GM19035 (cell line): ENCODE measurements around the gene MRPL20.
"Not testable (repeated sequence)": the region's sequence is repeated elsewhere in the genome, so short reads cannot be mapped to it uniquely, and the experiment has no call there.

Experiments used
- ATAC-seq: cut with Tn5 transposase; IDR thresholded peaks from one replicate; pipeline ENCODE4 v1.9.1; 2021; ENCODE audit not compliant: unreplicated experiment

The MRPL20 gene

DNA sequence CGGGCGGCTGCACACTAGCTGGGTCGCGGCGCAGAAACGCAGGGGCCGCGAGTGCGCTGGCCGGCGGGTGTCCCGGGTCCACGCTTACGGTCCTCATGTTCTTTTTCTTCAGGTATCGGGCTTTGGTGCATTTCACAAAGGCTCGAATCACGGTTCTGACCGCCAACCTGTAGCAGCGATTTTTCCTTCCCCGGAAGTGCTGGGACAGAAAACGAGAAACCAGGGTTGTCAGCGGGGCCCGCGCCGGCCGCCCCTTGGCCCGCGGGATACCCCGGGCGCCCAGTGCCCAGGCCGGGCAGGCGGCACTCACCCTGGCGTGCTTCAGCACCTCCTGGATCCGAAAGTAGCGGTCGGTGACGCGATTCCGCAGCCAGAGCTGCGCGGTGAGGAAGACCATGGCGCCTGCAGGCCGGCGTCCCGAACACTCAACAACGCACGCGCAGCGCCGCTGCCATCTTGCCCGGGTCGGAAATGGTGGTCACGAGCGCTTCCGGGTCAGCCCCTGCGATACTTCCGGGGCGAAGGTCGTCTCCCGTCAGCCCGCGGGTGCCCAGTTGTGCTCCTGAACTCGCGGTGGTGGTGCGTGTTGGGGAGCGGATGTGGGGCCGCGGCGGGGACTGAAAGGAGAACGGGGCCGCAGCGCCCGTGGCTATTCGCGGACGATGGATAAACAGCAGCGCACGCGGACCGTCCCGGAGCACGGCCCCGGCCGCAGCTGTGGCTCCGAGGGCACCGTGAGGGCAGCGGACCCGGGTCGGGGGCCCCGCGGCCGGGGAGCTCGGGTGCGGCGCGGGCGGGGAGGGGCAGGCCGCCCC lies at the start of gene MRPL20:
Gene MRPL20 (minus strand): TSS at position 473 of the 815 bp plus-strand sequence. CDS start 76 bp downstream, at position 397.
- peak; percentile 94 for ATAC-seq

DNA sequence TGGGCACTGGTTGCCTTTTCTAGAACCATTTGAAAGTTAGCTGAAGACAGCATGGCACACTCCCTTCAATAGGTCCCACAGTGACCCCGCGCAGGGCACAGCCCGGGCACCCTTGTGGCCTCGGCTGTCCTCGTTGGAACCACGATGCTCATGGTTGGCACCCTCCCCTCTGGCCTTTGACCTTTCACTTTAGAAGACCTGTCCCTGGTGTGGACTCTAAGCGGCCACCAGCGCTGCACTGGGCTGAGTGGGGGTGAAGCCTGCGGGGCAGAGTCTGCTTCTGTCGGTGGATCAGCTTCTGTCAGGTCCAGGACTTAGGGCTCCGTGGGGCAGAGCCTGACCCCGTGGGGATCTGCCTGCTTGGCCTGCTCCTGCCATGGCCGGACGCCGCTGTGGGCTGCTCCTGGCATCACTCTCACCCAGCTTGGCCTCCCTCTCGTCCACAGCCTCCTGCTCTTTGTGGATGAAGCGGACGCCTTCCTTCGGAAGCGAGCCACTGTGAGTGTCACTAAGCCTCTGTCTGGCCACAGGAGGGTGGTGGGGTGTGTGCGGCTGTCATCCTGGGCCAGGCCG lies 49.7 kb upstream of the MRPL20 start:
- ATAC-seq: not testable (repeated sequence)

DNA sequence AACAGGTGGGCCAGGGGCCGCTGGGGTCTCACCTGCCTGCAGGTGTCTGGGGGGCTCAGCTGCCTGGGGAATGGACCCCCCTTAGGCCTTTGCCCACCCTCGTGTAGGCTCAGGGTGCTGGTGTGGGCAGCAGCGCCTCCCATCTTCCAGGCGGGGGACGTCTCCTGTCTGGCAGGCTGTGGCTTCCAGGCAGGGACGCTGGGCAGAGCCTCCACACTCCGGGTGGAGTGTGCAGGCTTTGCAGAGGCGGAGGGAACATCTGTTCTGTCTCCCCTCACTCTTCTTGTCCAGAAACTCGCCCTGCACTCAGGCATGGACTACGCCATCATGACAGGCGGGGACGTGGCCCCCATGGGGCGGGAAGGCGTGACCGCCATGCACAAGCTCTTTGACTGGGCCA lies 48.8 kb upstream of the MRPL20 start:
- ATAC-seq: not testable (repeated sequence)

DNA sequence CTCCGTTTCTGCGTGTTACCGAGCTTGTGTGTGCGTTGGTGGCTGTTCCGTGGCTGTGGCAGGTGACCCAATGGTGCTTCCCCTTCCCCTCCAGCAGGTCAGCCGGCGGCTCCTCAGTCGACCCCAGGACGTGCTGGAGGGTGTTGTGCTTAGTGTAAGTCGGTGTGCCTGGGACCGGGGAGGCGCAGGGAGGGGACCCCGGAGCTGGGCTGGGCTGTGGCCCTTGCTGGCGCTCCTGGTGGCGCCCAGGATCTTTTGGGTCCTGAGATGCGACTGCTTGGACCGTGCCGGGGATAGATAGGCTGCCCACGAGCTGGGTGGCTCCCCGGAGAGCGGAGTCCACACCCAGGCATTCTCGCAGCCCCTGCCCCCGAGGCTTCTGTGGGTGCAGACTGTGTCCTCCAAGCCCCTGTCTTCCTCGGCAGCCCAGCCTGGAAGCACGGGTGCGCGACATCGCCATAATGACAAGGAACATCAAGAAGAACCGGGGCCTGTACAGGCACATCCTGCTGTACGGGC lies 48.3 kb upstream of the MRPL20 start:
- no peak for ATAC-seq

DNA sequence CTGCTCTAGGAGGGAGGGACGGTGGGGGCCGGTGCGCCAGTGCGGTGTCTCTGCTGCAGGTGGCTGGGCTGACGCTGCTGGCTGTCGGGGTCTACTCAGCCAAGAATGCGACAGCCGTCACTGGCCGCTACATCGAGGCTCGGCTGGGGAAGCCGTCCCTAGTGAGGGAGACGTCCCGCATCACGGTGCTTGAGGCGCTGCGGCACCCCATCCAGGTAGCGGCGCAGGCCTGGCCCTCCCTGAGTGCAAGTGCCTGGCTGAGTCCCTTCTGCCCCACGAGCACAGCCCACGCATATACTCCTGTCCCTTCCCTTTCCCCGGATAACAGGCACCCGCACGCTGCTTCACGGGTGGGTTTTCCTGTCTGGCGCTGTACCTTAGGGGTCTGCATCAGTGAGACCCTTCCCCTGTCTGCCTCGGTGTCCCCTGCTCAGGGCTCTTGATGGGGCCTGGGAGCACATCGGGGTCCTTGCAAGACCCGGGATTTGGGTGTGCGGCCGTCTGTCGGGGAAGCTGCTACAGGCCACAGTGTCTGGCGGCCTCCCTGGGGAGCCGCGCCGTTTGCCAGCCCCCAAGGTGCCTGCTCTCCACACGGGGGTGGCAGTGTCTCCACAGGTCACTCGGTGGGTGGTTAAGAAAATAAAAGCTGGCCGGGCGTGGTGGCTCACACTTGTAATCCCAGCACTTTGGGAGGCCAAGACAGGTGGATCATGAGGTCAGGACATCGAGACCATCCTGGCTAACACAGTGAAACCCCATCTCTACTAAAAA lies 47.4 kb upstream of the MRPL20 start:
- not testable (repeated sequence) for ATAC-seq

DNA sequence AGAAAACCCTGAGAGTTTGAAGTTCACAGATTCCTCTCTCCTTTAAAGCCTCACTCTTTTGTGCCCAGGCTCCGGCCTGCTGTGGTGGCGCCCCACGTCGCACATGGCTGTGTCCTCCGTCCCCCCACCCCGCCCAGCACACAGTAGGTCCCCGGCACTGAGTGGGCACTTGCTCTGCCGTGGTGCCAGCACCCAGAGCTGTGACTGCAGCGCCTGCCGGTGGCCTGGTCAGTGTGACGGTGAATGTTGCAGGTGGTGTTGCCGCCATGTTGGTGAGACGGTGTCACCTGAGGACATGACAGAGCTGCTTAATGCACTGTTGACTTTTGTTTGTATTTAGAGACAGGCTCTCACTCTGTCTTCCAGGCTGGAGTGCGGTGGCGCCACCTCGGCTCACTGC lies 45.8 kb upstream of the MRPL20 start:
- no peak for ATAC-seq

DNA sequence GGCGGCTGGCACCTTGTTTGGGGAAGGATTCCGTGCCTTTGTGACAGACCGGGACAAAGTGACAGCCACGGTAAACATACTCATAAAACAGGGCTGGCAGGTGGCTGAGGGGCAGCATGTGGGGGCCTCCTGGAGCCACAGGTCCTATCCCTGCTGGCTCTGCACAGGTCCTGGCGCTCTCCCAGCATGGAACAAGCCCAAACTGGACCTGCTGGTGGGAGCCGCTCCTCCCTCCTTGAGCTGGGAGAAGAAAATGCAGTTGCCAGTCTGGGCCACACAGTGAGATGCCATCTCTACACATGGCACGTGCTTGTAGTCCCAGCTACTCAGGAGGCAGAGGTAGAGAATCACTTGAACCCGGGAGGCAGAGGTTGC lies 45.3 kb upstream of the MRPL20 start:
- not testable (repeated sequence) for ATAC-seq

DNA sequence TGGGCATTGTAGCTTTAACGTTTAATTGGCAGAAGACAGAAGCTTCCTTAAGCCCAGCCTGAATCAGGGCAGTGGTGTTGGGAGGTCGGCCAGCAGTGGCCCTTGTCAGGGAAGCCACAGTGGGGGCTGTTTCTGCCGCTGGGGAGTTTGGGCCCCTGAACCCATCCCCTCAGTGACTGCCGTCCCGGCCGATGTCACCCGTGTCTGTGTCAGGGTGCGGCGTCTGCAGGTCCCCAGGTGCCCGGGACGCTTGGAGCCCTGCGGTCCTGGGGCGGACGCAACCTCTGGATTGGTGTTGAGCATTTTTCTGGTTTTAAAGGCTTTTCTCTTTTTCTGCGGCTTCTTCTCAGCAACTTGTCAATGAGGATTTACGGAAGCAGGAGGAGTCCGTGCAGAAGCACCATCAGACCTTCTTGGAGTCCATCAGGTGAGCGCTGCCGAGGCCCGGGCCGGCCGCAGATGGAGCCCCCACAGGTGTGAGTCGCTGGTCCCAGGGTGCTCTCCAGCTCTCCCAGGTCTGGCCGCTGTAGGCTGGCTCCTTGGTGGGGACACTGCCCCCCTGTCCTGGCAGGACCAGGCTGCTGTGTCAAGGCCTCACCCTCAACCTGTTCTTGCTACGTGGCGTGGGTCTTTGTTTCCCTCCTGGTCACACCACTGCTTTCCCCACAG lies 44.7 kb upstream of the MRPL20 start:
- ATAC-seq: no peak

DNA sequence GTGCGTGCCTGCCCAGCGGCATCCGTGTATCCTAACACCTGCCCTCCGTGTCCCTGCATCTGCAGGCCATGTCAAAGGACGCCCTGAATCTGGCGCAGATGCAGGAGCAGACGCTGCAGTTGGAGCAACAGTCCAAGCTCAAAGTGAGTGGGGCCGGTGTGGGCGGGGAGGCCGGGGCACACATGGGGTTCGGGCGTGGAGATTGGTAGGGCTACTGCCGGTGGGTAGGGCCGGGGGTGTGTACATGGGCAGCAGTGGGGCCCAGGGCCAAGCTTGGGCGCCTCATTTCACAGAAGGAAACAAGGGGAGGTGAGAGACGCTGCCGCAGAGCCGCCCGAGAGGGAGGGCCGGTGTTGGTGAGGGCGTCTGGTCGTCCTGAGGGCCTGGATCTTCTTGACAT lies 43.5 kb upstream of the MRPL20 start:
- not testable (repeated sequence) for ATAC-seq

DNA sequence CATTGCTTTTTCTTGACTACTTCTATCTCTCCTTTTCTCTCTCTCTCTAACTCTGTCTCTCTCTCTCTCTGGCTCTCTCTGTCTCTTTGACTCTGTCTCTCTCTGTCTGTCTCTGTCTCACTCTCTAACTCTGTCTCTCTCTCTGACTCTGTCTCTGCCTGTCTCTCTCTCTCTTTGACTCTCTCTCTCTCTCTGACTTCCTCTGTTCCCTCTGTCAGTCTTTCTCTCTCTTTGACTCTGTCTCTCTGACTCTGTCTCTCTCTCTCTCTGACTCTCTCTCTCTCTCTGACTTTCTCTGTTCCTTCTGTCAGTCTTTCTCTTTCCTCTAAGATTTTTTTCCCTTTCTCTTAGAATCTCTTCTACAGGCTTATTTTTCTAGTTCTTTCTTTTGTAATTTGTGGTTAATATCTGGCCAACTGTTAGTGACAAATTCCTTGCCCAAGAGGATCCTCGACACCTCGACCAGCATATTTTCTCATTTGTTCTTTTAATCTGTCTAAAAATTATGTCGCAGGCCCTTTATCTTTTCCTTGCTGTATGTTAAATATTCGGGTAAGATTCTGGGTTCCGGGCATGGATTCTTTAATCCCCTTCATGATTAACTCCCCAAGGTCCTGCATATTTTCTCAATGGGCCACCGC lies 42.1 kb upstream of the MRPL20 start, which contains the start of gene ATAD3C:
Gene ATAD3C (plus strand): TSS at position 591 of the 641 bp plus-strand sequence. CDS start 995 bp downstream, outside the sequence.
- no peak for ATAC-seq

DNA sequence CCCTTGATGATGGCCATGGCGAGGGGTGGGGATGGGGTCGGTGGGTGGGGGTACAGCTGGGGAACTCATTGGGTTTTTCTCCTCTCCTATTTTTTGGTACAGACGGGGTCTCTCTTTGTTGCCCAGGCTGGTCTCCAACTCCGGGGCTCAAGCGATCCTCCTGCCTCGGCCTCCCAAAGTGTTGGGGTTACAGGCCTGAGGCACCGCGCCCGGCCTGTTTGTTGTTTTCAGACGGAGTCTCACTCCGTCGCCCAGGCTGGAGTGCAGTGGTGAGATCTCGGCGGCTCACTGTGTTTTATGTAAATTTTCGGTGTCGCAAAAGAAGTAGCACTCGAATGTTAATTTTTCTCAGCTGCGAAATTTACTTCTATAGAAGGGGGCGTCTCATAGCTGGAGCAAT lies 39.5 kb upstream of the MRPL20 start:
- not testable (repeated sequence) for ATAC-seq

DNA sequence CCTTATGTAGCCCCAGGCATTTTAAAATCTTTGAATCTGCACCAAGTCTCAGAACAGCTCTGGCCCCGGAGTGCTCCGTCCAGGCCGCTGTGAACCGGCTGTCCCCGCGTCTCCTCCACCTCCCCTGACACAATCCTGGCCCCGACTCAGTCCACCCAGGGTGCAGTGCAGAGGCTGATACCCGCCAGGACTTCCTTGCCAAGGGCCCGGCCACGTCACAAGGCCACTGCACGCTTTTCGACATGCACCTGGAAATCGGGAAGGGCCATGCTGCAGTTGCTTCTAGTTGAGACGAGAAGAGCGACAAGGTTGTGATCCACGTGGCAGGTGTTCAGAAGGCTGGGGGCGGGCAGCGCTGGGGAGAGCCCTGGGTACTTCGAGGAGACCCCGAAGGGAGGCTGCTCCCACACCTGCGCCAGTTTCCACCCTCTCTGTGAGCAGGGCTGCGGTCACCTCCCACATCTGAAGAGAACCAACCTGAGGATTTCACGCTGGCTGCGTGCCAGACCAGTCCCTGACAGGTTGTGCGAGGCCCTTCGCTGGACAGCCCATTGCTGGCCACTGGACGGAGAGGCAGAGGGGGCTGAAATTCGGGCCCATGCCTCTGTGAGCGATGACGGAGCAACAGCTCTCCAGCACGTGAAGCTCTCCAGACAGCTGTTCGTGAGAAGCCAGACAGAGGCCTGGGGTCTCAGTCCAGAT lies 35.1 kb upstream of the MRPL20 start:
- no peak for ATAC-seq

DNA sequence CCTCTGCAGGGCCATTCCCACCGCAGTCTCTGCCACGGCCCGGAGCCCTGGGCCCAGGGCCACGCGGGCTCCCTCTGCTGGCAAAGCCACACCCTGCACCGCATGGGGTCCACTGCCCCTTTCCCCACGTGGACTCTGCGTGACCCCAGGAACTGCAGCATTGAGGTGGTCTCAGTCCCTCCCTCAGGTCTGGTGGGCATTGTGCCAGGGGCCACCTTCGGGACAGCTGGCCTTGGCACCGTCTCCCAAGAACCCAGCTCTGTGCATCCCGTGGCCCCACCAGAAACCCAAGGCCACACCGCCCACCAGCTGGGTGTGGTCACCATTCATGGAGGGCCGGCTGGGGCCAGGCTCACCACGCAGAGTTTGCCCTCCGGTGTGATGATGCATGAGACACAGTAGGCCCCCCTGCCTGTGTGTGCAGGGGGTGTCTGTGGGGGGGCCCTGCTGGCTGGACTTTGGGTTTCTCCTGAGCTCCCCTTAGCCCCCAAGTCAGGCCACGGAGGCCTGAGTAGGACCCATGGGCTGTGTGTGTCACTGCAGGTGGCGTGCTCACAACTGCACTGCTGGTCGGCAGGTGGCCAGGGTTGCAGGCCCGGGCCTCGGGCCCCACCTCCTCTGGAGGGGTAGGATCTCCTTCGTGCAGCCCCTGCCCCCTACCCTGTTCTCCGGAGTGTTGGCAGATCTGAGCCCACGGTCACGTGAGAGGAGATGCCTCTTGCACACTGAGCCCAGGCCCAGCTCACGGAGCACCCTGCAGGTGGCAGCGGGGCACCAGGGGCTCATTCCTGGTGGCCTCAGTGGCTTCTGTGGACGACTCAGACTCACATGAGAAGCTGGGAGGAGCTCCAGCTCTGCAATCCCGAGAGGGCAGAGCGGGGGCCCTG lies 34.2 kb upstream of the MRPL20 start:
- no peak for ATAC-seq

DNA sequence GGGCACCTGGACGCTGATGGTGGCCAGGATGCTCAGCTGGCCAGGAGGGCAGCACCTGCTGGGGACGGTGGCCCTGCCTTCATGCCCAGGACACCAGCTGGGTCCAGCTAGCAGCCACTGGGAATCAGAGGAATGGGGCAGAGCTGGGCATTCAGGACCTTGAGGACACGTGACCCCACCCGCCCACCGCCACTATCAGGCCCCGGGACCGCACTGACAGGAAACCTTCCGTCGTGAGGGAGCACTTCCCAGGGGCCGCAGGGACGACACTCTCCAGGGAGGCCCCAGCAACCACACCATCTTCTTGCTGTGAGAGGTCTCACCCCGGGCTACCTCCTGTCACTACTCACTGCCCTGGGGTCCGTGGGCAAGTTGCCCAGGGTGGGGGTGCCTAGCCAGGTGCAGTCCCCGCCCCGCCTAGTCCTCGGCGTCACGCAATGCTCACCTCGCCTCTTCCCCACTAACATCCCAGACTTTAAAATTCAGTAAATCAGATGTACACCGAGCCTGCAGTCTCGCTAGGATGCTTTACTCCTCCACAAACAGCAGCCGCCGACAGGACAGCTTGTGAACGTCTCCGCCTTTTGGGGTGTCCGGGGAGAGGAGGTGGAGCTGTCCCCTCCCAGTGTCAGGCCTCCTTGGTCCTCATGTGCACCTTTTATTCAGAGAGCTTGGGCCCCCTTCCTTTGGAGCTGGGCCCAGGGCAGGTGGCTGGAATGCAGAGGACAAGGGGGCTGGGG lies 33.3 kb upstream of the MRPL20 start:
- no peak for ATAC-seq

DNA sequence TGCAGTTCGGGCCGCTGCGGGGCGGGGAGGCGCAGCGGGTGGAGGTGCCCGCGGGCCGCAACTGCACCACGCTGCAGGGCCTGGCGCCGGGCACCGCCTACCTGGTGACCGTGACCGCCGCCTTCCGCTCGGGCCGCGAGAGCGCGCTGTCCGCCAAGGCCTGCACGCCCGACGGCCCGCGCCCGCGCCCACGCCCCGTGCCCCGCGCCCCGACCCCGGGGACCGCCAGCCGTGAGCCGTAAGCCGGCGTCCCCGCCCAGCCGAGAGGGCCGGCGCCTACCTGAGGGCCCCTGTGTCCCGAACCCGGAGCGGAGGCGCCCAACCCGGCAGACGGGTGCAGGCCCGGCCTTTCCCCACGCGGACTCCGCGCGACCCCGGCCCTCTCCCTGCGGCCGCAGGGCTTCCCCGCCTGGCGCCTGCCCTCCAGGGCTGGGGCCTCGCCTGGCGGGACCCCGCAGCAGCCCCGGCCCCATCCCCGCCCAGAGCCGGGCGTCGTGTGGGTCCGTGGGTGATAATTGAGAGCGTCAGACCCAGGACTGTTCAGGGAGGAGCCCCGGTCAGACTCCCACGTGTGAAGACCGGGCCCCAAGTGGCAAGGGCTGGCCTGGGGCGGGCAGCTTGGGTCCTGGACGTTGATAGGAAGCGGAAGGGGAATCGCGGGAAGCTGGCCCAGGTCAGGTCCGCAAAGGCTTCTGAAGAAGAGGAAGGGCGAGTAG lies 32.6 kb upstream of the MRPL20 start:
- no peak for ATAC-seq

DNA sequence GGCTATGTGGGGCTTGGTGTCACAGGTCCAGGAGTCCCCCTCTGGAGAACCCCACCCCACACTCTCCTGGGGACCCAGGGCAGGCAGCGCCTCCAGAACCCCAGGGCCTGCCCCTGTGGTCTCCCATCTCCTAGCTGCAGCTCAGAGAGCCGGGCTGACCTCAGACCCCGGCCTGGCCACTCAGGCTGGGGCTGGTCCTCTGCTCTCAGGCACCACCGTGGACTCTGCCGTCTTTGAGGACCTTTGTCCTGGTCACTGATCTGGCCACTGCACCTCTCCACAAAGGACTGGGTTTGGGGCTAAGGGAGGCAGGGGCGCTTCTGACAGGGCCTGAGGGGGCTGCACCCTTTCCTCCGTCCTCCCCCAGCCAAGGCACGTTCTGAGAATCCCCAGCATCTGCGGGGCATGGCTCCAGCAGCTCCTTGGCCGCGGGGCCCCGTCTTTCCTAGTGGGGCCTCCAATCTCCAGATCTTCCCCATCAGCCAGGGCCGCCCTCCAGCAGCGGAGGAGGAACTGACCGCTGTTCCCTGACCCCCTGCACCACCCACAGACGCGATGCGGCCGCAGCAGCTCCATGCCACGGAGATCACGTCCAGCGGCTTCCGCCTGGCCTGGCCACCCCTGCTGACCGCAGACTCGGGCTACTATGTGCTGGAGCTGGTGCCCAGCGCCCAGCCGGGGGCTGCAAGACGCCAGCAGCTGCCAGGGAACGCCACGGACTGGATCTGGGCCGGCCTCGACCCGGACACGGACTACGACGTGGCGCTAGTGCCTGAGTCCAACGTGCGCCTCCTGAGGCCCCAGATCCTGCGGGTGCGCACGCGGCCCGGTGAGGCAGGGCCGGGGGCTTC lies 31.7 kb upstream of the MRPL20 start:
- no peak for ATAC-seq
